ENCODE results near the gene CEACAM6.

CEACAM6 gene

GRCh38 chr19:41801031-41801430 lies 45.7 kb downstream of the CEACAM6 start:
- DNase-seq: no peak

DNA sequence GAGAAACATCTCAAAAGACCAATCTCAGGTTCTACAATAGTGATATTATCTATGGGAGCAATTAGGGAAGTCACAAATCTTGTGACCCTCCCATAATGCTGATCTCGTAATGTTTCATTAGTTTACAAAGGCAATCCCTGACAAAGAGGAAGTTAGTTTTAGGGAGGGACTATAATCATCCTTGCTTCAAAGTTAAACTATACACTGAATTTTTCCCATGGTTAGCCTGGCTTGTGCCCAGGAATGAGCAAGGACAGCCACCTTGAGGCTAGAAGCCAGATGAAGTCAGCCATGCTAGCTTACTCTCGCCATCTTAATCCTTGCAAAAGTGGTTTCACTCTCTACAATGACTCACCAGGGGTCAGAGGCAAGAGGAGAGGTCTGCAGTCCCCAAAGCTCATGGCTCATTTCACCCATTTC lies 46.5 kb downstream of the CEACAM6 start:
- DNase-seq: no peak

DNA sequence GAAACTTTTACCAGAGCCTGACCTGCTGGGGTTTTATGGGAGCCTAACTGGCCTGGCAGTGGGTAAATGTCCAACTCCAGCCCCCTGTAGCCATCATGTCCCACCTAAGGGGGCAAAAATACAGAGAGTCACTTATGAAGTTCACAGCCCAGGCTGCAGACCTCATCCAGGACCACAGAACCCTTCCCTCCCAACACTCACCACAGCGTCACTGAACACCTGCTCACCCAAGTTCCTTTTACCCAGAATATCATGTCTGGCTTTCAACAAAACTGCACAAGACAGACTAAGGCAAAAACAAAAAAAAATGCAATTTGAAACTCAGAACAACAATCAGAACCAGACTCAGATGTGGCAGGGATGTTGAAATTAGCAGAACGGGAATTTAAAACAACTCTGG lies 47.4 kb downstream of the CEACAM6 start:
- DNase-seq: no peak

GRCh38 chr19:41804336-41804735 lies 49.0 kb downstream of the CEACAM6 start:
- DNase-seq: no peak

DNA sequence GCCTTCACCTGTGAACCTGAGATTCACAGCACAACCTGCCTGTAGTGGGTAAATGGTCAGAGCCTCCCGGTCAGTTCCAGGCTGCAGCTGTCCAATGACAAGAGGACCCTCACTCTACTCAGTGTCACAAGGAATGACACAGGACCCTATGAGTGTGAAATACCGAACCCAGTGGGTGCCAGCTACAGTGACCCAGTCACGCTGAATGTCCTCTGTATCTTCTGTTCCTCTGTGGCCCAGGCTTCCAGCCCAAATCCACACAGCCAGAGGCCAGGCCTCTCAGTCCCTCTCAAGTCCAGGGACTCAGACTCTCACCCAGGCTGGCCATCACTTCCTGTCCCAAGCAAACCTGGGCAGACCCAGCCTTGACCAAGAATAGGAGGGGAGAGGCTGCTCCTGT lies 51.8 kb downstream of the CEACAM6 start:
- no peak for DNase-seq

GRCh38 chr19:41808663-41809566 lies 53.6 kb downstream of the CEACAM6 start:
- DNase-seq: no peak

DNA sequence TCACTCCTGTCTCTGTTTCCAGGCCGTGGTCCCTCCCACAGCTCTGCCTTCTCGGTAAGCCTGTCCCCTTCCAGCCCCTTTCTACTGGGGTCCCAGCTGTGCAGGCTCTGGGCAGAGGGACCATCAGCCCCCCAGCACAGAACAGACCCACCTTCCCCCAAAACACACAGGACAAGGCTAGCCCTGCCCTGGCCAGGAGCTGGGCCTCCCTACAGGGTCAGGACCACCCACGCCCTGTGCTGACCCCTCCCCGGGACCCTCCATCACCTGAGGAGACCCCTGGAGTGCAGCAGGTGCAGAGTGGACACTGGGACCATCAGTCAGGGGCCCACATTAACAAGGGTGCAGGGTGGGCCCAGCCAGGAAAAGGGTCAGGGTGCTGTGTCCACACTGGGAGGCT lies 55.0 kb downstream of the CEACAM6 start:
- no peak for DNase-seq

DNA sequence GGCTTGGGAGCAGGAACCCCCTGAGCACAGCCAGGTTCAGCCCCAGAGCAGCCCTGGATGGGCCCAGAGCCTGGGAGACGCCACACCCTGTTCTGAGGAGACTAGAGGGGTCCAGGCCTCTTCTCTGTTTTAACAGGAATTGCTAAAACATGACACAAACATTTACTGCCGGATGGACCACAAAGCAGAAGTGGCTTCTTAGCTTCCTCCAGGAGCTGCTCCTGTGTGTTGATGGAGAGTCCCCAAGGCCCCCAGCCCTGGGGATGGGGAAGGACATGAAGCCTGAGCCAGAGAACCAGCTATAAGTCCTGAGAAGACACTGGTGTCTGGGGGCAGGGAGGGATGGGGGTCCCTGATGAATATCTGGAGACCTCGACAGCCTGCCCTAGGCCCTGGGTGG lies 55.7 kb downstream of the CEACAM6 start:
- DNase-seq: no peak

DNA sequence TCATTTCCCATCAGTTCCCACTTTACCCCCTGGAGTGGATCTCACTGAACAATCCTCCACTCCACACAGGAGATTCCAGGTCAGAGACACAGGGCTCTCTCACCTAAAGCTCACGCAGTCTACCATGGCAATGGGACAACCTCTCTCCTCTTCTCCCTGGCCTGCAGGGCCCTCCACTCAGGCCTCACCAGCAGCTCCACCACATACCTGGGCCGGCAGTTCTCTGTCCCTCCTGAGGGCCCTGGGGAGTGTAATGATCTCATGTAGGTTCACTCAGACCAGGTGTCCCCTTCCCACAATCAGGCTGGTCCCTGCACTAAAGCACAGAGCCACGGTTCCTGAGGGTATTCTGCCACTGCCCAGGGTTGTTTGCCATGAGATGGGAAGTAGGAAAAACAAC lies 56.7 kb downstream of the CEACAM6 start:
- no peak for DNase-seq

GRCh38 chr19:41813911-41814310 lies 58.6 kb downstream of the CEACAM6 start:
- DNase-seq: peak in 1 of 2 experiments; percentile 11

DNA sequence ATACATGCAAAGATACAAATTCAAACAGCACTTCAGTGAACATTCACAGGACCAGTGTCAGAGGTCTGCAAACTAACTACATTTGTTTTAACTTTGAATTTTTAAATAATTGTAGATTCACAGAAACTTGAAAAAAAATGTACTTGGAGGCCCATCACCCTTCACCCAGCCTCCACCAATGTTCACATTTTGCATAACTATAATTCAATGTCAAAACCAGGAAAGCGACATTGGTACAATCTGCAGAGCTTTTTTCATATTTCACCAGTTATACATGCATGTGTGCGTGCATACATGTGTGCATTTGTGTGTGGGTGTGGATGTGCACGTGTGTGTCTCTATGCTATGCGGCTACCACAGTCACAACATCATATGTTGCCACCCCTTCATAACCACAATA lies 60.0 kb downstream of the CEACAM6 start:
- no peak for DNase-seq

GRCh38 chr19:41816761-41817160 lies 61.4 kb downstream of the CEACAM6 start:
- no peak for DNase-seq

GRCh38 chr19:41821003-41821735 lies 65.8 kb downstream of the CEACAM6 start:
- peak; percentile 23 to 67 for DNase-seq

Measured in NCI-H524 (cell line).